Measurements from ENCODE around the gene SLC20A1. TPM values are rescaled to one million over a fixed set of nuclear protein-coding genes. Genes with fewer than 3 reads are reported as not detected.
"Not testable (repeated sequence)": the region's sequence is repeated elsewhere in the genome, so short reads cannot be mapped to it uniquely, and the experiment has no call there.

The SLC20A1 gene
- total RNA-seq, 2 experiments from 2014 or later = 88.8 to 91.3 TPM

- intact Hi-C loops (cut with micrococcal nuclease); DNase-seq; H3K9me3 Mint-ChIP-seq; POLR2A ChIA-PET; H3K36me3 Mint-ChIP-seq; H3K27me3 Mint-ChIP-seq; H3K4me1 Mint-ChIP-seq (ENCODE audit: low read depth); H3K4me3 Mint-ChIP-seq; H3K27ac Mint-ChIP-seq; CTCF ChIA-PET: not testable (repeated sequence)
Measured at GRCh38 chr2:112609320-112609719, 36.4 kb upstream of the SLC20A1 start.

- POLR2A ChIA-PET; intact Hi-C loops (cut with micrococcal nuclease); DNase-seq; H3K4me1 Mint-ChIP-seq (ENCODE audit: low read depth); H3K4me3 Mint-ChIP-seq; H3K27ac Mint-ChIP-seq; H3K9me3 Mint-ChIP-seq; H3K36me3 Mint-ChIP-seq; H3K27me3 Mint-ChIP-seq: not testable (repeated sequence)
- CTCF ChIA-PET = interaction anchor here (1.2 kb wide), 1 partner anchor 273 kb away, joined by 3 read pairs; no protein-coding TSS in a partner anchor
Measured at GRCh38 chr2:112612283-112612682, 33.5 kb upstream of the SLC20A1 start.

GRCh38 chr2:112614201-112614840, 31.4 kb upstream of the SLC20A1 start:
- Mint-ChIP-seq H3K27ac (no peak overlapping the region), H3K27me3 (no peaks in the 10 kb centered on the region), H3K36me3 (peaks cover 2% of the 10 kb centered on the region), H3K4me1 (ENCODE audit: low read depth) (no peaks in the 10 kb centered on the region), H3K9me3 (peaks cover 5% of the 10 kb centered on the region), H3K4me3 (no peak overlapping the region)
- ChIA-PET CTCF (interaction anchor here (0.7 to 0.9 kb wide), 2 partner anchors 14 to 110 kb away, joined by 3 read pairs; no protein-coding TSS in a partner anchor), POLR2A (no interaction called here)
- intact Hi-C loops (cut with micrococcal nuclease) = no loop called here
- no peak for DNase-seq

GRCh38 chr2:112615051-112615450, 30.7 kb upstream of the SLC20A1 start:
- Mint-ChIP-seq H3K9me3 (no peaks in the 10 kb centered on the region), H3K27ac (no peak overlapping the region), H3K4me3 (no peak overlapping the region), H3K27me3 (no peaks in the 10 kb centered on the region), H3K36me3 (peaks cover 2% of the 10 kb centered on the region), H3K4me1 (ENCODE audit: low read depth) (no peaks in the 10 kb centered on the region)
- ChIA-PET CTCF (interaction anchor here (0.7 kb wide), 1 partner anchor 15 kb away, joined by 3 read pairs; no protein-coding TSS in a partner anchor), POLR2A (no interaction called here)
- no peak for DNase-seq
- intact Hi-C loops (cut with micrococcal nuclease) = no loop called here

GRCh38 chr2:112615798-112616197, 29.9 kb upstream of the SLC20A1 start:
- H3K4me1 Mint-ChIP-seq (ENCODE audit: low read depth); CTCF ChIA-PET; DNase-seq: not testable (repeated sequence)

GRCh38 chr2:112618383-112618782, 27.4 kb upstream of the SLC20A1 start:
- Mint-ChIP-seq H3K27me3 (no peaks in the 10 kb centered on the region), H3K27ac (no peak overlapping the region), H3K9me3 (no peaks in the 10 kb centered on the region), H3K4me3 (no peak overlapping the region), H3K4me1 (ENCODE audit: low read depth) (no peaks in the 10 kb centered on the region), H3K36me3 (peaks cover 2% of the 10 kb centered on the region)
- CTCF ChIA-PET = no interaction called here
- no peak for DNase-seq
- POLR2A ChIA-PET = no interaction called here
- intact Hi-C loops (cut with micrococcal nuclease) = no loop called here

More at GRCh38 chr2:112615798-112616197, 29.9 kb upstream of the SLC20A1 start:
- POLR2A ChIA-PET; H3K4me3 Mint-ChIP-seq; intact Hi-C loops (cut with micrococcal nuclease); H3K36me3 Mint-ChIP-seq; H3K27ac Mint-ChIP-seq; H3K9me3 Mint-ChIP-seq; H3K27me3 Mint-ChIP-seq: not testable (repeated sequence)

GRCh38 chr2:112621790-112622527, 23.8 kb upstream of the SLC20A1 start:
- intact Hi-C loops (cut with micrococcal nuclease) = loop anchor here (10.0 kb wide), 1 partner anchor 263 kb away; no protein-coding TSS in a partner anchor
- H3K27me3 Mint-ChIP-seq = no peaks in the 10 kb centered on the region
- H3K4me1 Mint-ChIP-seq (ENCODE audit: low read depth) = peaks cover 29% of the 10 kb centered on the region
- H3K36me3 Mint-ChIP-seq = no peaks in the 10 kb centered on the region
- no peaks in the 10 kb centered on the region for H3K9me3 Mint-ChIP-seq
- no peak for DNase-seq
- ChIA-PET CTCF (no interaction called here), POLR2A (no interaction called here)
- no peak overlapping the region for H3K27ac Mint-ChIP-seq
- no peak overlapping the region for H3K4me3 Mint-ChIP-seq

- intact Hi-C loops (cut with micrococcal nuclease) = loop anchor here (10.0 kb wide), 1 partner anchor 262 kb away; no protein-coding TSS in a partner anchor
- H3K36me3 Mint-ChIP-seq = no peaks in the 10 kb centered on the region
- no peak overlapping the region for H3K27ac Mint-ChIP-seq
- ChIA-PET CTCF (interaction anchor here (6.7 kb wide), 1 partner anchor 105 kb away, joined by 212 read pairs; no protein-coding TSS in a partner anchor), POLR2A (no interaction called here)
- H3K27me3 Mint-ChIP-seq = no peaks in the 10 kb centered on the region
- DNase-seq = no peak
- no peak overlapping the region for H3K4me3 Mint-ChIP-seq
- H3K4me1 Mint-ChIP-seq (ENCODE audit: low read depth) = peaks cover 34% of the 10 kb centered on the region
- H3K9me3 Mint-ChIP-seq = no peaks in the 10 kb centered on the region
Measured at GRCh38 chr2:112622528-112622849, 23.2 kb upstream of the SLC20A1 start.

GRCh38 chr2:112623913-112624777, 21.6 kb upstream of the SLC20A1 start:
- intact Hi-C loops (cut with micrococcal nuclease) = loop anchor here (10.0 kb wide), 1 partner anchor 261 kb away; no protein-coding TSS in a partner anchor
- Mint-ChIP-seq H3K4me1 (ENCODE audit: low read depth) (peaks cover 45% of the 10 kb centered on the region), H3K9me3 (no peaks in the 10 kb centered on the region), H3K27ac (peak overlapping the region; percentile 58), H3K27me3 (no peaks in the 10 kb centered on the region), H3K4me3 (peak overlapping the region; percentile 12), H3K36me3 (no peaks in the 10 kb centered on the region)
- ChIA-PET CTCF (interaction anchor here (1.2 to 6.7 kb wide), 7 partner anchors 11 to 104 kb away, joined by 4 to 212 read pairs (median 19); partner anchors contain the start of gene SLC20A1), POLR2A (interaction anchor here (1.3 kb wide), 1 partner anchor 24 kb away, joined by 3 read pairs; no protein-coding TSS in a partner anchor)
- peak; percentile 88 for DNase-seq

- no peak for DNase-seq
- Mint-ChIP-seq H3K9me3 (no peaks in the 10 kb centered on the region), H3K36me3 (no peaks in the 10 kb centered on the region), H3K27ac (peak overlapping the region; percentile 40), H3K4me1 (ENCODE audit: low read depth) (peaks cover 58% of the 10 kb centered on the region), H3K27me3 (peaks cover 2% of the 10 kb centered on the region), H3K4me3 (no peak overlapping the region)
- intact Hi-C loops (cut with micrococcal nuclease) = loop anchor here (1.0 to 10.0 kb wide), 4 partner anchors 20 to 259 kb away; partner anchors contain the start of gene SLC20A1
- ChIA-PET CTCF (interaction anchor here (0.9 to 6.7 kb wide), 19 partner anchors 10 to 316 kb away, joined by 3 to 212 read pairs (median 9); partner anchors contain the start of gene SLC20A1), POLR2A (interaction anchor here (0.5 to 2.8 kb wide), 5 partner anchors 10 to 100 kb away, joined by 3 to 29 read pairs (median 3); partner anchors contain the start of gene SLC20A1)
Measured at GRCh38 chr2:112625474-112626114, 20.1 kb upstream of the SLC20A1 start.

GRCh38 chr2:112626604-112627059, 19.1 kb upstream of the SLC20A1 start:
- ChIA-PET POLR2A (interaction anchor here (0.9 to 2.8 kb wide), 5 partner anchors 9 to 99 kb away, joined by 3 to 29 read pairs (median 4); partner anchors contain the start of gene SLC20A1), CTCF (interaction anchor here (0.6 to 6.7 kb wide), 28 partner anchors 9 to 538 kb away, joined by 3 to 212 read pairs (median 7); partner anchors contain the start of gene SLC20A1)
- peaks cover 67% of the 10 kb centered on the region for H3K4me1 Mint-ChIP-seq (ENCODE audit: low read depth)
- H3K27me3 Mint-ChIP-seq = peaks cover 2% of the 10 kb centered on the region
- H3K36me3 Mint-ChIP-seq = no peaks in the 10 kb centered on the region
- intact Hi-C loops (cut with micrococcal nuclease) = loop anchor here (1.0 to 10.0 kb wide), 4 partner anchors 19 to 258 kb away; partner anchors contain the start of gene SLC20A1
- H3K4me3 Mint-ChIP-seq = peak overlapping the region; percentile 46
- DNase-seq = peak; percentile 79
- H3K27ac Mint-ChIP-seq = peak overlapping the region; percentile 88
- no peaks in the 10 kb centered on the region for H3K9me3 Mint-ChIP-seq

Data from activated CD4-positive, alpha-beta memory T cell treated with anti-CD3 and anti-CD28 coated beads for 36 hours (primary cell).